SKM-1 (cell line): ENCODE measurements around the gene OSBPL3.

Source experiments
- DNase-seq: peaks from one replicate; lab custom pipeline; 2025; ENCODE audit not compliant: unreplicated experiment; lab: John Stamatoyannopoulos, UW

OSBPL3 gene

GRCh38 chr7:24956021-24956420 is 24.0 kb downstream of the OSBPL3 start:
- DNase-seq: no peak

GRCh38 chr7:24955313-24955712 is 24.7 kb downstream of the OSBPL3 start:
- DNase-seq: no peak

GRCh38 chr7:24952464-24952863 is 27.5 kb downstream of the OSBPL3 start:
- DNase-seq: no peak

DNA sequence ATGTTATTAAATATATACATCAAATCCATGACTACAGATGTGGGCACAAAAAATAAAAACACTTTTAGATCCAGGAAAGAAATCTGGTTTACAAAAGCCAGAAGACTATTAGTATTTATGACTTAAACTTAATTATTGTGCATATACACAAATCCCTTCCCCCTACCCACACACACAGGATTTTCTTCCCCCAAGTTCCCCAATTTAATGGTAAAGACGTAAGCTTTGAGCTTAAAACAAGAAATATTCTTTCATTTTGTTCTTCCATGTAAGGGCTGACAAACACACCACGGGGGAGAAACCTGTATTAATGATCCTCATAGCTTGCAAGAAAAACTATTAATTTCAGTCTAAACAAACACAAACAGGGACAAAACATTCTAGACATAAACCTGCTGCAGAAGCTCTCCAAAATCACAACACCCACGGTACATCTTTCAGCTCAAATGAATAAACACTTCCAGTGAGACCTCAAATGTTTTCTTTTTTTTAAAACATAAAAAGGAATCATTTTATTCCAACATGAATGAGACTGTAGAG is 28.5 kb downstream of the OSBPL3 start:
- DNase-seq: no peak

DNA sequence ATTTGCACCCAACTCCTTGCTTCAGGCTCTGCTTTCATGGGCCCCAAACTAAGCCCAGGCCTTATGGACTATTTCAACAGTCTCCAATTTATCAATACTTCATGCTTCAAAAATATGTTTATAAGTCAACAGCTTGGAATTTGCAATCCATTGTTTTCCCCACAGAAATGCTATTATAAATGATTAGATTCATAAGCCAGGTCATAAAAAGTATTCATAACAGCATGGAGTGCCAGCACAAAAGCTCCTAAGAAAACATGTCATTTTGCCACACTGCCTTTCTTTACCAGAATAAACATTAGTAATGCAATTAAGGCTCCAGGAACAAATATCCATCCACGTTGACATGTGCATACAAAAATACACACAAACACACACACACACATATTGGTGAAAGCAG is 30.1 kb downstream of the OSBPL3 start:
- no peak for DNase-seq

DNA sequence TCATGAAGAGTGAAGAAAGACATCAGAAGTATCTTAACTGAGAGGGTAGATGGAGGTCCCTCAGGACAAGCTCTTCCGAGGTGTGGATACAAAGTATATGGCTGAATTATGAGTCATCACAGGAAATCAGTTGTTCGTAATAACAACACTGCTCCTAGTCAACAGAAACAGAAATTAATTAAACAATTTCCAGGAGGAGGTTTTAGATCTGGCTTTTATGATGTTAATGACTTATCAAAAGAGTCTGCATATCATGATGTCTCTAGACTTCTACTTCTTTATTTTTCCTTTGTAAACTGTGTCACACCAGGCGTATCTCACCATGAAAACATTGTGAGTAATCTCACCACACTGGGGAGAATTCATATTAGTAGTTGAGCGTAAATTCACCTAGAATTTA is 31.2 kb downstream of the OSBPL3 start:
- DNase-seq: no peak

GRCh38 chr7:24946467-24946866 is 33.5 kb downstream of the OSBPL3 start:
- DNase-seq: no peak

DNA sequence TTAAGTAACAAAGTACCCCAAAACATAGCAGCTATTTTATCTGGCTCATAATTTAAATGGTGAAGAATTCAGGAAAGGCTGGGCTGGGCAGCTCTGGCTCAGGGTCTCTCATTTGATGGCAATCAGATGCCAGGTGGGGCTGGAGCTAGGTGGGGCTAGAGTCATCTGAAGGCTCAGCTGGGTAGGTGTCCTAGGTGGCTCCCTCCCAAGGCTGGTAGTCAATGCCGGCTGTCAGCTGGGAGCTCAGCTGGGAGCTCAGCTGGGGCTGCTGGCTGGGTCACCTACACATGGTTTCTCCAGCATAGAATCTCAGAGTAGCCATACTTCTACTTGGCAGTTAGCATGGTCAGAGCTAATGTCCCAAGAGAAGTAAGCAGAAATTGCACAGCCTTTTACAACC is 34.1 kb downstream of the OSBPL3 start:
- no peak for DNase-seq

GRCh38 chr7:24943096-24943948 is 36.7 kb downstream of the OSBPL3 start:
- no peak for DNase-seq

DNA sequence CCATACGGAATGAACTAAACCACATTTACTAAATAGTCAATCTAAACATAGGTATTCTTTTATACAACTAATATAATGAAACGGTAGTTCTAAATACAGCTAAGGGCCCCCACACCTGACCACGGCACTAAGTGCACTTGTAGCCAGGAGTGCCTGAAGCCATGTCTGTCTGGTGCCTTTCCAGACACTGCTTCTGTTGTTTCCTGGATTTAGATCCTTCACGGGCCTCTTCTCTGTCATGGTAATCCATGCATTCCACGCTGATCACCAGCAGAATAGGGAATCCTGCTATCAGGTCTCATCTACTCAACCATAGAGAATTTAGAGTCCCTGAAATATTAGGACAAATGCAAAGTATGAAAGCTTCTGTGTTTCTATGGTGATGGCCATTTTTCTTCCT is 37.8 kb downstream of the OSBPL3 start:
- DNase-seq: no peak

DNA sequence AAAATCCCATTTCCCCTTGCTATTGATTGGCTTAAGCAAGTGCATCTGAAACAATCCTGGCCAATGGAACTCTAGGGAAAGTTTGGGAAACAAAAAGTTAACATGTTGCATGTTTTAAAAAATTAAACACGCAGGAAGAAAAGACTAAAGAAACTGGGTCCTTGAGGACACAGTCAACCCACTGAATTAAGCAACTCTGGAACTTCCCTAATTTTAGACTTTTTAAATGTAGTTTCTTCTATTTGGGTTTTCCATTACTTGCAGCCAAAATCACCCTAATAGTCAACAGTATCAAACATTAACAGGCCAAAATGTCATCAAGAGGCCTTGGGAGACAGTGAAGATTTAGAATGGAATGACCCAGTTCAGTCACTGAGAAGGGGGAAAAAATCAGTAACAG is 40.6 kb downstream of the OSBPL3 start:
- DNase-seq: peak; percentile 7

GRCh38 chr7:24936121-24936824 is 43.7 kb downstream of the OSBPL3 start:
- no peak for DNase-seq

DNA sequence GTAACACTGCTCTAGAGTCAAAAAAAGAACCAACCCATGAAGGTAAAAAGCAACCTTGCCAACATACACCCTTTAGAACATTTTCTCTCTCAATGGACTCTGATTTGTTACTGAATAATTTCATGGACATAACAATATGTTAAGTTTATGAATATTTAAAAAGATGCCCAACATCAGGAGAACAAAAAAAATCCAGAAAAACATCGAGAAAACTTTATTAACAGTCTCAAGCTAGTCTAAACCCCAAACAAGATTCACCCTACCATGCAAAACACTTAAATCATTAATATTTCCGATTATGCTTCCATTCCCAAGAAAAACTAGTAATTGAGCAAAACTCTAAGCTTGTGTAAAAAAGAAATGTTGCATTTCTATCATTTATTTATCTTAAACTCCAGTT is 46.7 kb downstream of the OSBPL3 start:
- no peak for DNase-seq

- no peak for DNase-seq
Measured at GRCh38 chr7:24932815-24933214, 47.2 kb downstream of the OSBPL3 start.

- DNase-seq: no peak
Measured at GRCh38 chr7:24932389-24932788, 47.6 kb downstream of the OSBPL3 start.

- DNase-seq: no peak
Measured at GRCh38 chr7:24931844-24932243, 48.1 kb downstream of the OSBPL3 start.

GRCh38 chr7:24930856-24931255 is 49.1 kb downstream of the OSBPL3 start:
- DNase-seq: no peak

DNA sequence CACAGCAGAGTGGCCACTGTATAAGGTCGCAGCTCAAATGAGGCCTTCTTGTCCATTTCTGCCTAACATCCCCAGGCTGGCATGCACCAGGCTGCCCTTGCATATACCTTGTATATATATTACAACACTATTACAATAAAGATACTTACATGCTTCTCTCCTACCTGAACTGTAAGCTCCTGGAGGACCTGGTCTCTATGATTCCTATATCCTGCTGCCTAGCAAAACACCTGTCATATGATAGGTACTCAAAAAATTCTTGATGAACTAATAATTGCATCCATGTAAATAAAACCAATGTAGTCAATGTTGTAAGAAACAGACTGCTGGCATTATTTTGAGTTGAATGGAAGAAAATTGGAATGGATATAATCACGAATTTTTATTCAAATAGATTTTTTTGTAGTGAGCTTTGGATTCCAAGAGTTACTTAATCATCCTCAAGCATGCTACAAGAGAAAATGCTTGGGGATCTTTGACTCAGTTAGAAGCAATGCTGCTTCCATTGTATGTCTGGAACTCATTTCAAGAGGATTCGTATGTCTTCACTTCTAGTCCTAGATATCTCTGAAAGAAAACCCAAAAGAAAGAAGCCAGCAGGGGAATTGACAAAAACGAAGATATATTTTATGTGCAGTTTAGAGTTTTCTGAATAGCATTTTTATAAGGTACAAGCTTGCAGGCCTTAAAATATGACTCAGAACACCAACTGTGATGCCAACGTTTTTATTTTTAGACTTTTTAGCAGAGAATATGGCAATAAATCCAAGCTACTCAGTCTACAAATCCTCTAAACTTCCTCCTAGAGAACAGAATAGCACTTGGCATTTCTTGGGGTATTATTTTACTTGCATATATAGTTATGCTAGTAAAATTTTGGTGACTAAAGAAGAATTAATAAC is 53.1 kb downstream of the OSBPL3 start:
- DNase-seq: no peak

DNA sequence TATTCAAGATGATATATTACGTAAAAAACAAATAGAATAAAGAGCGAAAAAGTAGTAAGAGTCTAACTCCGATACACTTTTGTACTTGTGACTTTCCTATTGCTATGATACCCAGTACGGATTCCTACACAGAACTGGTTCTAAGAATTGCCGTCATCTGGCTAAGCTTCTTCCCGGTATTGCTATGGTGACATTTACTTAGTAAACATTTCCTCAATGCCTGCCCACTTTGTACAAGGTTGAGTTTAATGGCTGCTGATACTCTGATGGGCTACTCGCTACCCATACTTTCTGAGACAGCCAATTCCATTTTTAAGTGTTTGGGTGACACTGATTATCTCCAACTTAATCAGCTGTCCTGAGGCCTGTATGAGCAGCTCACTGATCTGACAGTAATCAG is 55.6 kb downstream of the OSBPL3 start:
- DNase-seq: no peak

- DNase-seq: no peak
Measured at GRCh38 chr7:24923172-24923865, 56.7 kb downstream of the OSBPL3 start.
